HG03135 (cell line): Measurements from ENCODE around the gene SLC22A1.
"Not testable (repeated sequence)": the region's sequence is repeated elsewhere in the genome, so short reads cannot be mapped to it uniquely, and the experiment has no call there.

ENCODE experiments used
- ATAC-seq: cut with Tn5 transposase; IDR thresholded peaks from one replicate; pipeline ENCODE4 v1.9.1; 2021; ENCODE audit warnings: mild to moderate bottlenecking, moderate library complexity; ENCODE audit not compliant: unreplicated experiment

Gene SLC22A1

DNA sequence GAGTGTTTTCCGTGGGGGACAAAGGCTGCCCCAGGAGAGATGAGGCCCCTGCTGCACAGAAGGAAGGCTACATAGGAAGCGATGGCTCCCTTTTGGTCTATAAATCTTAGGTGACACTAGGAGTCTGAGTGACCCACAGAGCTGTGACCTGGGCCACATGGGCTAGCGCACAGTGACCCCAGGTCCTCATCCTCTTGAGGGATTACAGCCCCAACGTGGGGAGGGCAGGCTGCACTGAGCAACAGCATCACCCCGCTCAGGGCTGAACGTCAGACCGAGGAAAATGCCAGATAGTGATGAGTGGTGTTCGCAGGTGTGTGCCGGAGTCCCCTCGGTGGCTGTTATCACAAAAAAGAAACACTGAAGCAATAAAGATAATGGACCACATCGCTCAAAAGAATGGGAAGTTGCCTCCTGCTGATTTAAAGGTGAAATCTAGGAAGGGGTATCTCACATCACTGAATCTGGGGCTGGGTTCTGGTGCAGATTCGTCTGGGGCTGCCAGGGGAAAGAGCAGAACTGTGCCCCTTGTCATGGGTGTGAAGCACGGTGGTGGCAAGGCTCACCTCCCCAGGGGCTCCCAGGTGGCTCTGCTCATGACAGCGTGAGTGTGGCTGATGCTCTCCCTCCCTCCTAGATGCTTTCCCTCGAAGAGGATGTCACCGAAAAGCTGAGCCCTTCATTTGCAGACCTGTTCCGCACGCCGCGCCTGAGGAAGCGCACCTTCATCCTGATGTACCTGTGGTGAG lies 14.5 kb downstream of the SLC22A1 start:
- ATAC-seq: no peak

DNA sequence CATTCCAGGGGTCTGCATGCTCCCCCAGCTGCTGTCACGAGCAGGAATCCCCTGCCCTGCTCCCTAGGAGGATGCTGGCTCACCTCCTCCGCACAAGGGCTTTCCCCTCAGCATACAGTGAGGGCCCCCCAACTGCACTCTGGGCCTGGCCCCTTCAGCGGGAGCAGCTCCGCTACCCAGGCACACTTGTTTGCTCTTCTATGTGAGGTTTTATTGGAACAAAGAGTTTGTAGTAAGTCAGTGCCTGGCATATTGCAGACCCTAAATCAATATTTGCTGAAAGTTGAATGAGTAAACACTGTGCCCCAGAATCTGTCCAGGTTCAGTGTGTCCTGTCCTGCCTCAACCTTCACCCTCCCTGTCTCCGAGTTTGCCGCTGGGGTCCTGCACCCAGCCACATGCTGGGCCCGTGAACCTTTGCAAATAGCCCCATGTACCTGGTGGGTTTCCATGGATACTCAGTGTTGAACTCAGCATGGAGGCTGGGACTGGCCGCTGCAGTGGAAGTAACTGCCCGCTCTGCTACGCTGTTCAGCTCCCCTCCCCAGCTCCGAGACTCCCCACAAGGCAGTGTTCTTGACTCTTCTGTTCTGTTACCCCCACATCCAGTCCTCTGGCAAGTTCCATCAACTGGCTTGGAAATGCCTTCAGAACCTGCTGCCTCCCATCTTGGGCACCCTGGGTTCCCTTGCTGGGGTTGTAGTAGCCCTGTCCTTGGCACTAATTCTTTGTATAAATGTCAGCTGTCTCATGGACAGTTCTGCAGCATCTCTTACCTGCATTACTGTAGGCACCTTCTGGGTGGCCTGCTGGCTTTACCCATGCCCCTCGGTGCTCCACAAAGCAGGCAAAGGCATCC lies 15.7 kb downstream of the SLC22A1 start:
- no peak for ATAC-seq

DNA sequence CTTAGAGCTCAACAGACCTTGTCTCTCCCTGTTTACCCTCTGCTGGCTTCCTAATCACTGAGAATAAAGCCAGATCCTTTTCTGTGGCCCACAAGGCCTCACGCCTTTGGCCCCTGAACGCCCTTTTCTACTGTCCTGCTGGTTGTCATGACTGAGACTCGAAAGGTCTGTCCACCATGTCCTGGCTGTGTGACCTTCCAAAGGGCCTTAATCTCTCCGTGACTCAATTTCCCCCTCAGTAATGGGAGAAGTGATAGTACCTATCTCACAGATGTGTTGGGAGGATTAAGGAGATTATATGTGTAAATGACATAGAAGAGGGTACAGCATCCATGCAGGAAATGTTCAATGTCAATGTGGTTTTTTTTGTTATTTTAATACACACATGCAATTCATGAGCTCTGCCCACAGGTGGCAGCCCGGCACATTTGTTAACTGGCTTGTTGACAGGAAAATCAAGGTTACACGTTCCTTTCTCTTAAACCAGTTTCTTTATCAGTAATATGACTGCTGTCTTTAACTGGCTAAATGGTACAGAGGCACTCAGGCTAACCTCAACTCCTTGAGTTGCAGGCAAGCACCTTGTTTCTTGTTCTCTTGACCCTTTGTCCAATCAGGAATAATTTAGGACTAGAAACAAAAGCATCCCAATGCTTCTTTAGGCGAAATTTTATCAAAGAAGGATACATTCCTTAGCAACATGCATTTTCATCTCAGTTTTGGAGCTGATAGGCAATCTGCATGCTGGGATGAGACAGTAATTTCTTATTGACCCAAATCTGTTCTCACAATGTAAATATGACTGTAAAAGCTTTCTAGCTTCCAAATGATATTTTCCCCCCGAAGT lies 16.6 kb downstream of the SLC22A1 start:
- ATAC-seq: peak; percentile 57

DNA sequence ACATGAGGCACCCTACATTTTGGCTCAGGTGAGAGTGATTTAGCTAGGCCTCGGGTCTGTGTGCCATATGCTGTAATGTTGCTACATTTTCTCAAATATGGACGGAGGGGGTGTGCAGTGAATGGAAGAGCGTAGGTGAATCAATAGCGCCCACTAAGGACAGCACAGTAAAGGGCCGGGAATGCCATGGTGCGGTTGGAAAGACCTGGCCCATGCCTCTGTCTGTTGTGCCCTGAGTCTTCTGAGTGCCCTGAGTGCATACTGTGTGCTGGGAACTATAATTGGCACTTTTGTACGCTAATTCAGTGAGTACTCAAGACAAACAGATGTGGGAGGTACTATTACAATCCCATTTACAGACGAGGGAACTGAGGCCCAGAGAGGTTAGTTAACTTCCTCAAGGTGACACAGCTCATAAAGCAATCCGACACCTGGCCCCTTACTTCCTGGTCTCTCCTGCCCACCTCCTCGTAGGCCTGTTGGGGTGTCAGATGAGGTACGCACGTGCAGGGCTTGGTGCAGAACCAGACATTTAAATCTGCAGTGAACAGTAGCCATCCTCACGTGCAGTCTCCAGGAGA lies 17.3 kb downstream of the SLC22A1 start:
- ATAC-seq: no peak

DNA sequence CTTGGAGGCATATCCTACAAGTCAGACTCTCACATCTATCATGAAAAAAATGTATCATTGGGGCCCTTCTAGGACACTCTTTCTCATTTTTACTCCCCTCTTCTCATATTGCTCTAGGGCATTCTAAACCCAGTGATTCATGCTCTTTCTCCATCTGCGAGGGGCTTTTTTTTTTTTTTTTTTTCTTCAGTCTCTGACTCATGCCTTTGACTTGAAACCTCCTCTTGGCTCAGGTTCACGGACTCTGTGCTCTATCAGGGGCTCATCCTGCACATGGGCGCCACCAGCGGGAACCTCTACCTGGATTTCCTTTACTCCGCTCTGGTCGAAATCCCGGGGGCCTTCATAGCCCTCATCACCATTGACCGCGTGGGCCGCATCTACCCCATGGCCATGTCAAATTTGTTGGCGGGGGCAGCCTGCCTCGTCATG lies 17.8 kb downstream of the SLC22A1 start:
- no peak for ATAC-seq

DNA sequence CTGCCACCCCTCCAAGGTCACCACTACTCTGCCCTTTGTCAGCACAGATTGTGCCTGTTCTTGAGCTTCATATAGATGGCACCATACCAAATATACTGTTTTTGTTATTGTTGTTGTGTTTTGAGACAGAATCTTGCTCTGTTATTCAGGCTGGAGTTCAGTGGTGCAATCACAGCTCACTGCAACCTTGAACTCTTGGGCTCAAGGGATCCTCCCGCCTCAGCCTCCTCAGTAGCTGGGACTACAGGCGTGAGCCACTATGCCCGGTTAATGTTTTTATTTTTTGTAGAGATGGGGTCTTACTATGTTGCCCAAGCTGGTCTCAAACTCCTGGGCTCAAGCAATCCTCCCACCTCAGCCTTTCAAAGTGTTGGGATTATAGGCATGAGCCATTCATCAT lies 18.9 kb downstream of the SLC22A1 start:
- ATAC-seq: not testable (repeated sequence)

DNA sequence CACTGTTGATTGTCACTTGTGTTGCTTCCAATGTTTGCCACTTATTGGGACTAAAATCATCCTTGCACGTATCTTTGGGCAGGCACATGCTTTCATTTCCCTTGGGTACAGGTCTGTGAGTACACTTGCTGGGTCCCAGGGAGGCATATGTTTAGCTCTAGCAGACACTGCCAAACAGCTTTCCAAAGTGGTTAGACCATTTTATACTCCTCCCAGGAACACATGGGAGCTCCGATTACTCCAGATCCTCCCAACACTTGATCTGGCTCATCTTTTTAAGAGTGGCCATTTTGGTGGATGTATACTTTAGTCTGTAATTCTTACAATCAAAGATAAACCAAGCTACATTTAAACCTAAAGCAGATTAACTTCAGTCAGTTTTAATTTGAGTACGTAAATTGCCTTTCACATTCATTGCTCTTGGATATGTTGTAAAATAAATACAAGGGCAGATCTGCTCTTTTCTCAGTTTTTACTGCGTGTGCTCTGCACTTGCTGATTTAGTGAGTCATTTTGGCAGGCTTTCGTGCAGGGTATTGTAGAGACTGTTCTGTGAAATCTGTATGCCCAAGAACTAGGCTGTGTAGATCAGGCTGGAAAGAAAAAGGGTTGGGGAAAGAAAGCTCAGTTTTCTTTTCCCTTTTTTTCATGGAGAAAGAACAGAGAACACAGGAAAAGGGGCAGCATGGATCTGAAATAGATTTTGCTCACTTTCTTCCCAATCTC lies 19.5 kb downstream of the SLC22A1 start:
- no peak for ATAC-seq

DNA sequence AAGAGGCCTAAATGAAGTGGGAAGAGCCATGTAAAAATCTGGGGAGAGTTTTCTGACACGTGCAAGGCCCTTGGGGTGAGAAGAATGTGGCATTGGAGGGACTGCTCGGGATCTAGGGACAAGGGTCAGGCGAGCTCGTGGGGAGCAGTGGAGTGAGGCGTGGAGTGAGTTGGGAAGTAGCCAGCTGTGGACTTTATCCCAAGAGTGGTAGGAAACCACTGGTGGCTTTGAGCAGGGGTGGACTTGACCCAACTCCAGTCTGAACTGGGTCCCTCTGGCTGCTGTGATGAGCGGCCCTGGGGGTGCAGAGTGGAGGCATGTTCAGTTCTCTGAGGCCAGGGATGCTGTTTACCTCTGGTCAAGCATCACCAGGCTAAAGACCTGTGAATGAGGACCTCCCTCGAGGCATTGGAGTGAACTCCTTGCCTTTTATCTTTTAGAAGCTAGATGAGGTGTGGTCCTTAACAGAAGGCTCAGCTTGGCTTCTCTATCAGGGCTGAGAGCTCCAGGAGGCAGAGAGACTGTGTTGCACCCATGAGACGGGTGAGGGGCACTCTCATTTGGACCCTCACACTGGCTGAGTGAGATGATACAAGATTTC lies 20.6 kb downstream of the SLC22A1 start:
- no peak for ATAC-seq

DNA sequence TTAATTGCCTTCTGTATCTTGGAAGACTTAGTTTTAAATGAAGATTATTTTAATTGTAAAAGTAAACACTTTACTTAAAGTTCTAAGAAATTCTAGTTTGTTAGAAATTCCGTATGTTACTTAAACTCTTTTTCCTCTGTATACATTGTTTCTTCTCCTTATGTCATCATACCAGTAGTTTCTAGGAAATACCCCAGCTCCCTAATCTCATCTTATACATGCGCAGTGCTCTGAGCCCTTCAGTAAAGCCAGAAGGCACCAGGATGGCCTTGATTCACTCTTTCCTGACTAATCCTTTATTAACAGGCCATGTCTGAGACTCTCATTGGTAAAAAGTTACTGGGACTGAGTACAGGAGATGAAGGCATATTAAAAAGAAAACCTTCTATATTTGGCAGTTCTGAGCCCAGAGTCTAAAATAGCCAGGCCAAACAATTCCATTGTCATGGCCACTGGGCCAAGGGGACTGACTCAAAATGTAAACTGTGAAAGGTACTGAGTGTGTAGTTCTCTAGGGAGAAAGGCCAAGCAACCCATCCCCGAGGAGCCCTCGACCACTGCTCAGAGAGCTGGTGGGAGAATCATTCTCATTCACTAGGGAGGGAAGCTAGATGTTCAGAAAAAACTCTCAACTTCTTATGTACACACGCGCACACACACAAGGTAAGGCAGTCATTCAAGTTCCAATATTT lies 25.0 kb downstream of the SLC22A1 start:
- ATAC-seq: no peak

DNA sequence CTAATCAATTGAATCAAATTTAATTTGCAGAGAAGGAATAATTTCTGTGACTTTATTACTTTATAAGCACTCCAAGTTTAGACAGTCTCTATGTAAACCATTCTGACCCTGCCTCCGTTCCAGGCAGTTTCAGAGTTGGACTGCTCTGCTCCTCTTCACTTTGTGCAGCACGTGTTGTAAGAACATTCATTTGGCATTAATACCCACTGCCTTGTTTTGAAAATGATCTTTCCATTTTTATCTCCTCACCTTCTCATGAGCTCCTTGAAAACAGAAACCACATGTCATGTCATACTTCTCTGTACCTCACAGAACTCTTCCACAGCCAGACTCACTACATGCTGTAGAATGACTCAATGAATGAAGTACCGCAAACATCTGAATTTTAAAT lies 25.5 kb downstream of the SLC22A1 start:
- ATAC-seq: no peak

DNA sequence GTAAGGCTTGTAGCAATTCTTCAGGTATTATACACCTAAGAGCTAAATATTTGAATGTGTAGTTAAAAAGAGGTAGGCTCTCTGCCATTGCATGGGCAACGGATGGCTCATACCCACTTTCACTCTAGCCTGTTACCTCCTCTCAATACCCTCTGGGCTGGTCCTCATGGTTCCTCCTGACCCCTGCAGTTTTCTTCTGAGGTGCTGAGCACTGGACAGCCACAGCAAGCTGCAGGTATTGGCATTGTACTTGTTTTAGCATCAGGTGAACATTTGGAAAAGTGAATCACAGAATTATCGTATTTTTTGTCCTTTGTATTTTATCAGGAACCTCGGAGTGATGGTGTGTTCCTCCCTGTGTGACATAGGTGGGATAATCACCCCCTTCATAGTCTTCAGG lies 32.9 kb downstream of the SLC22A1 start:
- no peak for ATAC-seq

DNA sequence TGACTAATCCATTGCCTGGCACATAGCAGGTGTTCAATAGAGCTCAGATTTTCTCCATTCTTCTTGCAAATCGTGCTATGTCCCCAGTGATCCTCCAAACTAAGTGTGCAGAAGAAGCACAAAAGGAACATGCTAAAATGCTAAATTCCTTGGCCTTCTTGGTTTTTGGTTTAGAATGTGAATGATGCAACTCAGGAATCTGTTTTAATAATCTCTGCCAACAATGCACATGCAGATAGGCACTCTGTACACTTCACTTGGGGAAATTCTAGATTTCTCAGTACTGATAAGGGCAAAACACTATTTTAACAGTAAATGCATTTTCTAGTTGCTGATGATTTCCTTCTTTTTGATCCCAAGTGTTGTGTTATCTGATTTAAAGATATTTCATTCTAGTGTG lies 35.2 kb downstream of the SLC22A1 start:
- no peak for ATAC-seq

DNA sequence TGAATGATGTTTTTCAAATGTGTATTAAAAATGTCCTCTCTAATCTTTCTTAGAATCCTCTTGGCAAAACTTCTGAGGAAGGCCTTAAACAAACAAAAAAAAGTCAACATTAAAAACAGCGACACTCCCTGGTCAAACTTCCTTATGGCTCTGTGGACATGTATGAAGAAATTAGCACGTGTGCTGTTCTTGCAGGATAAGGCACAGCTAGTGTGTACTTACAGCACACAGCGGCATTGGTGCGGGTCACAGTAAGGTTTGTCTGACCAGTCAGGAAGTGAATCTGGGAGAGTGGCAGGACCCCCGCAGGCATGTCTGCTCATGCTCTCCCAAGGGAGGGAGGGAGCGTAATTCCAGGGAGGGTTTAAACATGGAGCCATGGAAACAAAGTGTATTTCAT lies 38.8 kb downstream of the SLC22A1 start:
- no peak for ATAC-seq

DNA sequence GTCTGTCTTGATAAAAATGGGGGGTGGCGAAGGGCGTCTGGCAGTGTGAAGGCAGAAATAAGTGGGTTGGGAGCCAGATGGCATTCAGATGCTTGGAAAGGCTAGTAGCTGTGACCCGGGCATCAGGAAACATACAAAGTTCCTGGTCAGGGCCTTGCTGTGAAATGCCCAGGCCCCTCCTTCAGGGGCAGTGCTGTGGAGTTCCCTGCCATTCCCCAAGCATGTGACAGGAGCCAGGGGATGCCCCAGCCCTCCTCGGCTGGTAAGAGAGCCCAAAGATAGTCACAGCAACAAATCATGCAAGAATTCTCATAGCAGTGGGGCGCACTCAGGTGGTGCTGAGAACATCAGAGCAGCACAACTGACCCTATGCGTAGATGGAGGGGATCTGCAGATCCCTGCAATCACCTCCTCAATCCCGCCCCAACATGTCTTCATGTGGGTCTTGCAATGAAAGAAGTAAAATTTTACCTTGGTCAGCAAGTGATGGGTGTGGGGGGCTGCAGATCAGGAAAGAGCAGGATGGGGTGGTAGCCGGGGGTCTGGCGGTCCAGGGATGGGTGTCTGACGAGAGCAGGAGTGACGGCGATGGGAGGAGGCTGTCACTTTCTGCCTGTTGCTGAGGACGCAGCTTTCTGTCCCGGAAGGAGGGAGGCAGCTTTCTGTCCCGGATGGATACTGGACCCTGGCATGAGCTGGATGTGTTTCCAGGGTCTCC lies 39.5 kb downstream of the SLC22A1 start:
- no peak for ATAC-seq

DNA sequence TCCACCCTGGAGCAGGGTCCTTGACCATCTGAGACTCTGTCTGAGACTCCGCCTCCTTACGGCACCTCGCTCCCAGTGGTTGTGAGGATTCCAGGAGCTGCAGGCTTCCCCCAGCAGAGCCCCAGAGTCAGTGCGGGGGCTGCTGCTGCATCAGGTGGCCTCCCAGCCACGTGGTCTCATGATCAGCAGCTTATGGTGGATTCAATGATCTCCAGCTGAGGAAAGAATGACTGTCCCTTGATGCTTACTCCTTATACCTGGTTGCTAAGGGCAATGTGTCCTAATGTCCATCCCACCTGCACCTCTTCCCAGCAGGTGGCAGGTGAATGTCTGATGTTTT lies 40.0 kb downstream of the SLC22A1 start:
- ATAC-seq: no peak

DNA sequence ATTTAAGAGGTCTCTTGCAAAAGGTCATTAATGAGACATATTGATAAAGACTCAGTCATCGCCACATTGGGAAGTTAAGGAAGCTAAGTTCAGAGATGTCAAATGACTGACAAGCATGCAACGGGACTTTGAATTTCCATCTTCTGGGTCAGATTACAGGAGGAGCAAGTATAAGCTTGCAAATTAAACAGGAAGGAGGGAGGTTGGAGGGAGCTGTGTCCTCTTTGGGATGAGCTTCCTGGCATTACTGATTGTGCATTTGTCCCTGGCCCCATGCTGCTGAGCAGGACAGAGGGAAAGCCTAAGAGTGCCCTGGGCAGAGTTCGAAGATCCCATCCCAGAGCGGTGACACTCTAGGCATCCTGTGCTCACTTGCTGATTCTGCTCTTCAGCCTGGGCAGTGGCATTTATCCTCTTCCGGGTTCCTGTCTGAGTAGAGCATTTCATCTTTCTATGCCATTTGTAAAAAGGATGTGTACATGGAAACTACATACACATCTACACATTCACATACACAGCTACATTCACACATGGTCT lies 40.5 kb downstream of the SLC22A1 start:
- no peak for ATAC-seq

DNA sequence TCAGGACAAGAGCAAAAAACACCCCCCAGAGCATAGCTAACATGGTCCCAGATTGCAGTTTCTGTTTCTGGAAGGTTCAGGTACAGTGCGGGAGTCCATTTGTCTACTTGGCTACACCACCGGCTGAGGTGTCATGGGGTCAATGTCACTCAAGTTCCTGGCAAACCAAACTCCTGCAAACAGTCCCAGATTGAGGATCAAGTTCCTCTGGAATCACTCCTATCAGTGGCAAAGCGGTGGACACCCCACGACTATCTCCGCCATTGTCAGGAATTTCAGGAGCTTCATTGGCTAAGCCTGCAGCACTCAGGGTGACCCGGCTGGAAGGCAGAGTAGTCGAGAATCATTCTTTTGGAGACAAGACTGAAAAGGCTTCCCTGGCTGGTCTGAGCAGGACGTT lies 41.8 kb downstream of the SLC22A1 start:
- no peak for ATAC-seq

DNA sequence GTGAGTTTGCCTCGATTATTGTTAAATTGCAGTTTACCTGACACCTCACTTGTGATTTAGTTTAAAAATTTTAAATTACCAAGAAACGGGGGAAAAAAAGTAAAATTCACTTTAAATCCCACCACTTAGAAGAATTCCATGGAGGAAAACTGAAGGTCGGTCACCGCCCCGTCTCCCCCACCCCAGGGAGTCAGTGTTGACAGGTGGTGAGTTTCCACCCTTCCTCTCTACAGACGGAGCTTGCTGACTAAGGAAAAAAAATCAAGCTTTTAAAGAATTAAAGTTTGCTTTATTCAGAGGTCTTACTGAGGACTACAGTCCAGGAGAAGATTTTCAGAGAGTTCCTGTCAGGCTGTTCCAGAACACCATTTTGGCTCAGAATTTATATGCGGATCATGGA lies 42.3 kb downstream of the SLC22A1 start:
- ATAC-seq: no peak

DNA sequence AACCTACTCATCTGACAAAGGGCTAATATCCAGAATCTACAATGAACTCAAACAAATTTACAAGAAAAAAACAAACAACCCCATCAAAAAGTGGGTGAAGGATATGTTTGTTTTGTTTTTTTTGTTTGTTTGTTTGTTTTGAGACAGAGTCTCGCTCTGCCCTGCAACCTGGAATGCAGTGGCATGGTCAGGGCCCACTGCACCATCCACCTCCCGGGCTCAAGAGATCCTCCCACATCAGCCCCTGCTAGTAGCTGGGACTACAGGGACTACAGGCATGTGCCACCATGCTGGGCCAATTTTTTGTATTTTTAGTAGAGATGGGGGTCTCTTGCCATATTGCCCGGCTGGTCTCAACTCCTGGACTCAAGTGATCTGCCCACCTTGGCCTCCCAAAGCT lies 44.3 kb downstream of the SLC22A1 start:
- ATAC-seq: not testable (repeated sequence)
